Measurements from ENCODE around the gene EPB41L5. TPM values are rescaled to one million over a fixed set of nuclear protein-coding genes. Genes with fewer than 3 reads are reported as not detected.

The EPB41L5 gene
- total and polyA plus RNA-seq, 9 of the 15 experiments (the other 6 are each of a cell fraction or from before 2014, with no cell fraction given), result 2.3 to 14.1 (median 8.2) TPM

GRCh38 chr2:120206022-120206581 lies 193.2 kb downstream of the EPB41L5 start (continued):
- TF ChIP-seq ATF3 (IDR thresholded peaks at IDR 0.05) (no peak), ATF3 (CRISPR knock-in tag; conservative IDR thresholded peaks at IDR 0.05) (no peak), ZNF398 (CRISPR knock-in tag; IDR thresholded peaks at IDR 0.05) (no peak), REST (IDR thresholded peaks at IDR 0.05; ENCODE audit: borderline replicate concordance) (peak; percentile 59; the same call in 1 of the 2 replicates), REST (CRISPR knock-in tag; IDR thresholded peaks at IDR 0.05; ENCODE audit: low read depth) (no peak), PATZ1 (CRISPR knock-in tag; IDR thresholded peaks at IDR 0.05; ENCODE audit: borderline replicate concordance) (no peak), RBM14 (IDR thresholded peaks at IDR 0.05; ENCODE audit: borderline replicate concordance, insufficient read depth, low read depth, low read length) (no peak), CBX1 (IDR thresholded peaks at IDR 0.05; ENCODE audit: low read depth) (no peak), ZNF280B (CRISPR knock-in tag; IDR thresholded peaks at IDR 0.05) (no peak), HNRNPLL (IDR thresholded peaks at IDR 0.05; ENCODE audit: low read depth, low read length, poor library complexity, severe bottlenecking) (no peak), TOE1 (IDR thresholded peaks at IDR 0.05; ENCODE audit: borderline replicate concordance) (no peak), TOE1 (CRISPR knock-in tag; IDR thresholded peaks at IDR 0.05; ENCODE audit: borderline replicate concordance, low read depth) (no peak)
